GM19468 (cell line): ENCODE measurements around the gene CANT1.
"Not testable (repeated sequence)": the region's sequence is repeated elsewhere in the genome, so short reads cannot be mapped to it uniquely, and the experiment has no call there.

Experiments
- ATAC-seq: cut with Tn5 transposase; IDR thresholded peaks from one replicate; pipeline ENCODE4 v1.9.1; 2021; ENCODE audit warnings: mild to moderate bottlenecking, moderate library complexity, moderate number of reproducible peaks; ENCODE audit not compliant: unreplicated experiment; ENCODE audit errors: extremely low read depth

CANT1 gene

DNA sequence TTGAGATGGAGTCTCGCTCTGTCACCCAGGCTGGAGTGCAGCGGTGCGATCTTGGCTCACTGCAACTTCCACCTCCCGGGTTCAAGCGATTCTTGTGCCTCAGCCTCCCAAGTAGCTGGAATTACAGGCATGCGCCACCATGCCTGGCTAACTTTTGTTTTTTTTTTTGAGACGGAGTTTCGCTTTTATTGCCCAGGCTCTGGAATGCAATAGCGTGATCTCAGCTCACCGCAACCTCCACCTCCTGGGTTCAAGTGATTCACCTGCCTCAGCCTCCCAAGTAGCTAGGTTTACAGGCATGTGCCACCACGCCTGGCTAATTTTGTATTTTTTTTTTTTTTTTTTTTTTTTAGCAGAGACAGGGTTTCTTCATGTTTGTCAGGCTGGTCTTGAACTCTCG, 64.1 kb downstream of the CANT1 start:
- ATAC-seq = not testable (repeated sequence)

DNA sequence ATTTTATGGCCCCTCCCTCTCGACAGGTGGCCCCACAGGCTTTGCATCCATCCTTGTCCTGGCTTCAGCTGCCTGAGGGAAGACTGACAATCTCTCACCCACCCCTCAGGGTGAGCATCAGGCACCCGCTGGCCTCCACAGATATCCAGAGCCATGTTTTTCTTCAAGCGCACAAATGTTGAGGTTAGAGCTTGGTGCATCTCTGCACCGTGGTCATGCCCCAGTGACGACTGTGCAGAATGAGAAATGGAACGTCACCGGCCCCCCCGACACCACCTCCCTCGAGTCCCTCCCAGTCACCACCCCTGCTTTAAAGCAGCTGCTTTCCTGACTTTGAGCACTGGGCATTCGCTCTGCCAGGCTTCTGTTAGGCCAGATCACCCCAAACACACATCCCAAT, 64.6 kb downstream of the CANT1 start:
- ATAC-seq = no peak

DNA sequence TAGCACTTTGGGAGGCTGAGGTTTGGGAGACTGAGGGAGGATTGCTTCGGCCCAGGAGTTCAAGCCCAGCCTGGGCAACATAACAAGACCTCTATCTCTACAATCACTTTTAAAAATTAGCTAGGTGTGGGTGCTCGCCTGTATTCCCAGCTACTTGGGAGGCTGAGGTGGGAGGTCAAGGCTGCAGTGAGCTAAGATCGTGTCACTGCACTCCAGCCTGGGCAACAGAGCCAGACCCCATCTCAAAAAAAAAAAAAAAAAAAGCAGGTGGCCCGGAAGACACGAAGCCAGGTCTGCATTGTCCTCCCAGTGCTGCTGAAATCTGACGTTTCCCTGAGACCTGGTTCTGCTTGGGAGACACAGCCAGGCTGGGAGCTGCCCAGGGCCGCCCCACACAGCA, 65.5 kb downstream of the CANT1 start:
- no peak for ATAC-seq
